Keratinocyte (primary cell): ENCODE results near the gene SCGB1A1.

Source experiments
- EZH2 ChIP-seq: IDR thresholded peaks from one replicate; pipeline ENCODE4 v1.6.1; 2012; ENCODE audit warnings: inconsistent platforms, mild to moderate bottlenecking, low read length, moderate library complexity
- TF ChIP-seq, protein P1 (sequence below), 3 experiments: IDR thresholded peaks in 1 of 3; conservative IDR thresholded peaks in 1 of 3; optimal IDR thresholded peaks in 1 of 3; 2 replicates in 2 of 3; 3 replicates in 1 of 3; pipeline versions ENCODE3 to v1.5.1; 2011; ENCODE audit warnings: low read length in 3 of 3, mild to moderate bottlenecking in 3 of 3, moderate library complexity in 2 of 3, control low read depth in 1 of 3, inconsistent platforms in 1 of 3; ENCODE audit not compliant: insufficient read depth in 2 of 3; ENCODE audit errors: extremely low read depth in 1 of 3

DNA sequence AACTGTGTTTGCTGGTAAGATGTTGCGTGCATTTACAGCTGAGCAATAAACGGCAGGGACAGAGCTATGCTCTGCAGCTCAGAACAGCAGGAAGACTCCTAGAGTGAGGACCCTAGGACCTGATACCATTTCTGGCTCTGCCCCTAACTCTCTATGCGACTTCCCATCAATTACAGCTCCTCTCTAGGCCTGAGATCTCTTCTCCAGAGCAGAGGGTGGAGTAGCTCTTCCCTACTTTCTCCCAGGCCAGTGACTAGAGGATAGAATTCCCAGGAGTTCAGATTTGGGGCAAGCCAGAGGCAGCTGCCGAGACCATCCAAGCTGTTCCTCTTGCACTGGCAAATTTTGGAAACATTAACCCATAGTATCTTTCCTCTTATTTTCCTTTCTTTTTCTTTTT is 12.8 kb upstream of the SCGB1A1 start:
- TF ChIP-seq, protein P1, sequence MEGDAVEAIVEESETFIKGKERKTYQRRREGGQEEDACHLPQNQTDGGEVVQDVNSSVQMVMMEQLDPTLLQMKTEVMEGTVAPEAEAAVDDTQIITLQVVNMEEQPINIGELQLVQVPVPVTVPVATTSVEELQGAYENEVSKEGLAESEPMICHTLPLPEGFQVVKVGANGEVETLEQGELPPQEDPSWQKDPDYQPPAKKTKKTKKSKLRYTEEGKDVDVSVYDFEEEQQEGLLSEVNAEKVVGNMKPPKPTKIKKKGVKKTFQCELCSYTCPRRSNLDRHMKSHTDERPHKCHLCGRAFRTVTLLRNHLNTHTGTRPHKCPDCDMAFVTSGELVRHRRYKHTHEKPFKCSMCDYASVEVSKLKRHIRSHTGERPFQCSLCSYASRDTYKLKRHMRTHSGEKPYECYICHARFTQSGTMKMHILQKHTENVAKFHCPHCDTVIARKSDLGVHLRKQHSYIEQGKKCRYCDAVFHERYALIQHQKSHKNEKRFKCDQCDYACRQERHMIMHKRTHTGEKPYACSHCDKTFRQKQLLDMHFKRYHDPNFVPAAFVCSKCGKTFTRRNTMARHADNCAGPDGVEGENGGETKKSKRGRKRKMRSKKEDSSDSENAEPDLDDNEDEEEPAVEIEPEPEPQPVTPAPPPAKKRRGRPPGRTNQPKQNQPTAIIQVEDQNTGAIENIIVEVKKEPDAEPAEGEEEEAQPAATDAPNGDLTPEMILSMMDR (optimal IDR thresholded peaks at IDR 0.05 in 1 of 3, IDR thresholded peaks at IDR 0.05 in 1 of 3, conservative IDR thresholded peaks at IDR 0.05 in 1 of 3; ENCODE audit: extremely low read depth in 1 of 3, insufficient read depth in 2 of 3, low read length in 3 of 3) = no peak
- no peak for TF ChIP-seq EZH2
